ENCODE data around the gene SYCE1. TPM values are rescaled to one million over a fixed set of nuclear protein-coding genes. Genes with fewer than 3 reads are reported as not detected.

Gene SYCE1, protein sequence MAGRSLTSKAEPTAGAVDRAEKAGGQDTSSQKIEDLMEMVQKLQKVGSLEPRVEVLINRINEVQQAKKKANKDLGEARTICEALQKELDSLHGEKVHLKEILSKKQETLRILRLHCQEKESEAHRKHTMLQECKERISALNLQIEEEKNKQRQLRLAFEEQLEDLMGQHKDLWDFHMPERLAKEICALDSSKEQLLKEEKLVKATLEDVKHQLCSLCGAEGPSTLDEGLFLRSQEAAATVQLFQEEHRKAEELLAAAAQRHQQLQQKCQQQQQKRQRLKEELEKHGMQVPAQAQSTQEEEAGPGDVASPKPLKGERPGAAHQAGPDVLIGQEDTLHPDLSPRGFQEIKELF
- total RNA-seq = 1.5 TPM in 1 of 2 replicates, not detected in the other

DNA sequence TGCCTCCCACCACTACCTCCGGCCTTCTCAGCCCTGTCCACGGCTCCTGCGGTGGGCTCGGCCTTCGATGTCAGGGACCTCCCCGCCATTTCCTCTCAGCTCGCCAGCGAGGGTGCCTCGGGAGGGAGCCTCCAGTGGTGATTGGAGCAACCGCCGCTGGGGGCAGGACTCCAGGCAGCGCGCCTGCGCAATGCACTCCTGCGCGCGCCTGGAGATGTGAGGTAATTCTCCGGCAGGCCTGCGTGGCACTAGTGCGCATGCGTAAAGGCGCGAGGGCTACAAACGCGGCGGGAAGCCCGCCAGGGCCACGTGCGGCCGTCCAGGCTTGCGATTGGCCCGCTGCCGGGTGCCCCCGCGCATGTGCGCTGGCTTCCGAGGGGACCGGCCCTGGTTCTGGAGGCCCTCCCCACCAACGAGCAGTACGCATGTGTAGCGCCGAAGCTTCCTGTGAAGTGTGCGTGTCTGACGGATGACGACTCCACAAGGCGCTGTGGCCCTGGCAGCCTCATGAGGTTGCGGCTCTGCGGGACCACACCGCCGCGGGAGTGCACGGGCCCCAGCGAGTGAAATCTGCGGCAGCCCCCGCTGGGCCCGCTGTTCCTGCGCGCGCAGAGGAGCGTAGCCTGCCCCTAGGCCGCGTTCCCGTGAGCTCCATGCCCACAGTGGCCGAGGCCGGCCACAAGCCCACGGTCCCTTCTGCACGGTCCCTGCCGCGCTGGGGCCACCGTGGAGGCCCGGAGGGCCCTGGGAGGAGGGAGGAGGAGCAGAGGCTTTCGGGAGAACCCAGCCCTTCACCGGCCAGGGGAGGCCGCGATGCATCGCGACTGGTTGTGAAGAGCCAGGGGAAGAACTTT lies at the start of gene SYCE1:
TSS of gene SYCE1 (minus strand) at position 143 of the 854 bp plus-strand sequence. CDS start at position 89, 54 bp downstream.

DNA sequence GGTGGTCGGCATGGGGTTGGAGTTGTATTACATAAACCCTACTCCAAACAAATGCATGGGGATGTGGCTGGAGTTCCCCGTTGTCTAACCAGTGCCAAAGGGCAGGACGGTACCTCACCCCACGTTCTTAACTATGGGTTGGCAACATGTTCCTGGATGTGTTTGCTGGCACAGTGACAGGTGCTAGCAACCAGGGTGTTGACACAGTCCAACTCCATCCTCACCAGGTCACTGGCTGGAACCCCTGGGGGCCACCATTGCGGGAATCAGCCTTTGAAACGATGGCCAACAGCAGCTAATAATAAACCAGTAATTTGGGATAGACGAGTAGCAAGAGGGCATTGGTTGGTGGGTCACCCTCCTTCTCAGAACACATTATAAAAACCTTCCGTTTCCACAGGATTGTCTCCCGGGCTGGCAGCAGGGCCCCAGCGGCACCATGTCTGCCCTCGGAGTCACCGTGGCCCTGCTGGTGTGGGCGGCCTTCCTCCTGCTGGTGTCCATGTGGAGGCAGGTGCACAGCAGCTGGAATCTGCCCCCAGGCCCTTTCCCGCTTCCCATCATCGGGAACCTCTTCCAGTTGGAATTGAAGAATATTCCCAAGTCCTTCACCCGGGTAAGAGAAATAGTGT lies 38.3 kb downstream of the SYCE1 start, which contains the start of gene CYP2E1:
TSS of gene CYP2E1 (plus strand) at position 407 of the 632 bp plus-strand sequence. CDS start at position 440, 33 bp downstream.

Other genes with a start within 250 kb of the SYCE1 start
- not detected in 2 replicates for gene CALY, start 228.7 kb downstream of the SYCE1 start, total RNA-seq
- not detected in 2 replicates for gene PRAP1, start 218.2 kb downstream of the SYCE1 start, total RNA-seq
- gene FUOM, start 207.6 kb downstream of the SYCE1 start, total RNA-seq = 12.6 and 25.7 TPM in 2 replicates
- gene ECHS1, start 192.2 kb downstream of the SYCE1 start, total RNA-seq = 74.5 and 102 TPM in 2 replicates
- 4.8 and 5.4 TPM in 2 replicates for gene PAOX, start 186.3 kb downstream of the SYCE1 start, total RNA-seq
- 15.1 and 33.7 TPM in 2 replicates for gene MTG1, start 171.4 kb downstream of the SYCE1 start, total RNA-seq
- gene SPRN, start 141.0 kb downstream of the SYCE1 start, total RNA-seq = 0.77 and 2.1 TPM in 2 replicates
- 0.93 and 2.1 TPM in 2 replicates for gene SCART1, start 111.6 kb downstream of the SYCE1 start, total RNA-seq
- under 0.01 TPM in 1 of 2 replicates, not detected in the other for gene CYP2E1, start 38.2 kb downstream of the SYCE1 start, total RNA-seq
- gene FRG2B, start 61.2 kb upstream of the SYCE1 start, total RNA-seq = not detected in 2 replicates

Data from pericardium fibroblast (primary cell).